Activated naive CD8-positive, alpha-beta T cell treated with anti-CD3 and anti-CD28 coated beads, Interleukin-2, amount 50 U/mL, for 24 hours (primary cell): ENCODE results near the gene THADA.

Experiments
- ATAC-seq: fragments of 150-1000 bp; cut with Tn5 transposase; one replicate; pipeline ENCODE4 v1.10.0; 2021
- DNase-seq: peaks from one replicate; pipeline ENCODE4 v3.0.0; 2021
- H3K27ac Mint-ChIP-seq: one replicate; pipeline ENCODE4 v1.8.0; 2021; ENCODE audit warnings: mild to moderate bottlenecking, mixed read lengths
- H3K27me3 Mint-ChIP-seq: one replicate; pipeline ENCODE4 v1.8.0; 2021; ENCODE audit warnings: mixed read lengths
- H3K36me3 Mint-ChIP-seq: one replicate; pipeline ENCODE4 v1.8.0; 2021; ENCODE audit warnings: low read depth, mixed read lengths
- H3K4me1 Mint-ChIP-seq: one replicate; pipeline ENCODE4 v1.8.0; 2021; ENCODE audit warnings: mixed read lengths
- H3K4me3 Mint-ChIP-seq: one replicate; pipeline ENCODE4 v1.8.0; 2021; ENCODE audit warnings: mild to moderate bottlenecking, moderate library complexity, mixed read lengths
- H3K9me3 Mint-ChIP-seq: one replicate; pipeline ENCODE4 v1.8.0; 2021; ENCODE audit warnings: mixed read lengths

The THADA gene

GRCh38 chr2:43276962-43277391 is 318.9 kb downstream of the THADA start:
- H3K27me3 Mint-ChIP-seq: no peaks in the 10 kb centered on the region
- ATAC-seq (no peak), DNase-seq (no peak)
- peaks cover 23% of the 10 kb centered on the region for H3K36me3 Mint-ChIP-seq
- H3K9me3 Mint-ChIP-seq: no peaks in the 10 kb centered on the region
- H3K4me3 Mint-ChIP-seq: no peak overlapping the region
- peaks cover 16% of the 10 kb centered on the region for H3K4me1 Mint-ChIP-seq
- H3K27ac Mint-ChIP-seq: peak overlapping the region; percentile 35

GRCh38 chr2:43276266-43276941 is 319.4 kb downstream of the THADA start:
- DNase-seq (no peak), ATAC-seq (no peak)
- H3K9me3 Mint-ChIP-seq: no peaks in the 10 kb centered on the region
- no peak overlapping the region for H3K27ac Mint-ChIP-seq
- H3K36me3 Mint-ChIP-seq: peaks cover 22% of the 10 kb centered on the region
- H3K4me3 Mint-ChIP-seq: no peak overlapping the region
- no peaks in the 10 kb centered on the region for H3K27me3 Mint-ChIP-seq
- peaks cover 16% of the 10 kb centered on the region for H3K4me1 Mint-ChIP-seq

GRCh38 chr2:43274721-43275120 is 321.1 kb downstream of the THADA start:
- ATAC-seq (no peak), DNase-seq (no peak)
- peaks cover 23% of the 10 kb centered on the region for H3K4me1 Mint-ChIP-seq
- H3K36me3 Mint-ChIP-seq: peaks cover 17% of the 10 kb centered on the region
- H3K9me3 Mint-ChIP-seq: no peaks in the 10 kb centered on the region
- no peak overlapping the region for H3K4me3 Mint-ChIP-seq
- no peak overlapping the region for H3K27ac Mint-ChIP-seq
- no peaks in the 10 kb centered on the region for H3K27me3 Mint-ChIP-seq

GRCh38 chr2:43274055-43274454 is 321.8 kb downstream of the THADA start:
- Mint-ChIP-seq H3K36me3 (peaks cover 17% of the 10 kb centered on the region), H3K4me3 (no peak overlapping the region), H3K4me1 (peaks cover 26% of the 10 kb centered on the region), H3K9me3 (no peaks in the 10 kb centered on the region), H3K27ac (no peak overlapping the region), H3K27me3 (no peaks in the 10 kb centered on the region)
- no peak for ATAC-seq
- no peak for DNase-seq

DNA sequence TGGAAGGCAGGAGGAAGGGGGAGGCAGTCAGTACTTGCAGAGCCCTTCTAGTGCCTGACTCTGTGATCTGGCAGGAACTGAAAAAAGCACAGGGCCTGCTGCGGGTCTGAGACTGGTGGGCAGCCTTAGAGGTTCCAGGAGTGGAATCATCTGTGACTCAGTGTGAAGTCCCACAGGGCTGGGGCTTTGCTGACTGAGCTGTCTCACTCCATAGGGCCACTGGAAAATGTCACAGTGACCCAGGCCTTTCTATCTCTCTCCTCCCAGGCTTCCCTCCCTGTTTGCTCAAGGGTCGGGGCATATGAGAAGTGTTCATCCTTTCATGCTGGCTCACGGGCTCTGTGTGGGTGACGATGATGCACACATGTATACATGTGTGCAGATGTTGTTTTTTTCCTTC is 322.3 kb downstream of the THADA start:
- DNase-seq (peak; percentile 18), ATAC-seq (peak; percentile 96)
- Mint-ChIP-seq H3K36me3 (peaks cover 17% of the 10 kb centered on the region), H3K4me1 (peaks cover 26% of the 10 kb centered on the region), H3K4me3 (no peak overlapping the region), H3K27me3 (no peaks in the 10 kb centered on the region), H3K9me3 (no peaks in the 10 kb centered on the region), H3K27ac (no peak overlapping the region)

- no peak overlapping the region for H3K4me3 Mint-ChIP-seq
- no peak for DNase-seq
These were observed 324.8 kb downstream of the THADA start for GRCh38 chr2:43270930-43271615.

GRCh38 chr2:43270461-43270860 is 325.4 kb downstream of the THADA start:
- Mint-ChIP-seq H3K9me3 (no peaks in the 10 kb centered on the region), H3K27ac (no peak overlapping the region), H3K27me3 (no peaks in the 10 kb centered on the region), H3K4me3 (no peak overlapping the region), H3K4me1 (peaks cover 26% of the 10 kb centered on the region), H3K36me3 (peaks cover 14% of the 10 kb centered on the region)
- no peak for ATAC-seq
- DNase-seq: no peak

More at GRCh38 chr2:43270930-43271615, 324.8 kb downstream of the THADA start:
- peaks cover 26% of the 10 kb centered on the region for H3K4me1 Mint-ChIP-seq
- ATAC-seq: no peak
- H3K27ac Mint-ChIP-seq: no peak overlapping the region
- peaks cover 14% of the 10 kb centered on the region for H3K36me3 Mint-ChIP-seq
- H3K27me3 Mint-ChIP-seq: no peaks in the 10 kb centered on the region
- H3K9me3 Mint-ChIP-seq: no peaks in the 10 kb centered on the region

DNA sequence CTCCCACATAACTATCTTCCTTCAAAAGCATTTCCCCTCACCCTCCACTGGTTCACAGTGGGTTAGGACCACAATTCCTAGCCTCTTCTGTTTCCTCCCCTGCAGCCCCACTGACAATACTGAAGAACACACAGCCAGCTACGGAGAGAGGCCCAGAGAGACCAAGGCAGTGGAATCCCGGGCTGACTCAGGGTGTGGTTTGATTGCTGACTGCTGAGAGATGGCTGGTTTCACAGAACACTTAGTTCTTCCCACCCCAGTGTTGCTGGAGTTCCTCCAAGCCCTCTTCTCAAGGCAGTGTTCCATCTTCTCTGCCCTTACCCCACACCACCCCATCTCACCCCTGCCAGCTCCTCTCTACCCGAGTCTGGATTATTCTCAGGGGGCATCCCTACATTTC is 326.1 kb downstream of the THADA start:
- H3K4me1 Mint-ChIP-seq: peaks cover 26% of the 10 kb centered on the region
- H3K4me3 Mint-ChIP-seq: no peak overlapping the region
- H3K9me3 Mint-ChIP-seq: no peaks in the 10 kb centered on the region
- H3K27me3 Mint-ChIP-seq: no peaks in the 10 kb centered on the region
- DNase-seq (no peak), ATAC-seq (peak; percentile 20)
- peak overlapping the region; percentile 59 for H3K27ac Mint-ChIP-seq
- peaks cover 14% of the 10 kb centered on the region for H3K36me3 Mint-ChIP-seq

GRCh38 chr2:43269074-43269572 is 326.7 kb downstream of the THADA start:
- H3K27ac Mint-ChIP-seq: no peak overlapping the region
- H3K4me1 Mint-ChIP-seq: peaks cover 22% of the 10 kb centered on the region
- no peaks in the 10 kb centered on the region for H3K27me3 Mint-ChIP-seq
- H3K4me3 Mint-ChIP-seq: no peak overlapping the region
- ATAC-seq (no peak), DNase-seq (no peak)
- peaks cover 11% of the 10 kb centered on the region for H3K36me3 Mint-ChIP-seq
- H3K9me3 Mint-ChIP-seq: no peaks in the 10 kb centered on the region

DNA sequence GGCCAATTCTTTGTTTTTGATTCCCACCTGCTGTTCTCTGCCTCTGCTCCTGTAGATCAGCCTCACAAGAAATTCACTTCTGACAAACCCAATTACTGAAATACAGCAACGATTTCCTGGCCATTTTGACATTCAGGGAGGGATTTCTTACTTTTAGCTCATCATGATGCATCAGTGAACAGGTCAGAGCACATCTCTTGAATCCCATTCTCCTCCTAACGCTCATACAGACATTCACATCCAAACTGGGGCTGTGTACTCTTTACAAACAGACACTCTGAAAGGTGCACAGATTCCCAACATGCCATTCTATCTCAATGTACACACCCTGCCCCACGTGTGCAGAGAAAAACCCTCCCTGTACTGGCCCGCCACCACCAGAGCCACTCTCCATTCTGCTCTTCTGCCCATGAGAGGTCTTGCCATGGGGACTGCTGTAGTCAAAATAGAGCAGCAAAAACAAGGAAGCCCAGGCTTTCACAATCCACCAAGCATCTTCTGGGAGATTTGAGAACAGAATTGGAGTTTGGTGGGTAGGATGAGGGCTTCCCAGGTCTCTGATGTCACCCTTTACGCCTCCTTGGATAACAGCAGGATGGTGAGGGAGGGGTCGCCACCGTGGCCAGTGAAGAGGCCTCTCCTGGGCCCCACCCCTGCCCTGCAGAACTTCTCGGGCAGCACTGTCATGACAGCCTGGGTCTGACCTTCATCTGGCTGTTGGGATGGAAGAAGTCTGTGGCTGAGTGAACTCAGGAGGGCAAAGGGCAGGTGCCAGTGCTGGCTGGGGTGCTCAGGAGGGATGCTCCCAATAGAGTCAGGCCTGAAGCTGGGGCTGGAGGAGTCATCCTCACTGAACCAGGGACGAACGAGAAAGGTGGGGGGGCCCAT is 327.5 kb downstream of the THADA start:
- DNase-seq: no peak
- Mint-ChIP-seq H3K36me3 (peaks cover 11% of the 10 kb centered on the region), H3K4me3 (no peak overlapping the region), H3K27me3 (no peaks in the 10 kb centered on the region), H3K27ac (no peak overlapping the region), H3K9me3 (no peaks in the 10 kb centered on the region), H3K4me1 (peaks cover 15% of the 10 kb centered on the region)
- no peak for ATAC-seq

DNA sequence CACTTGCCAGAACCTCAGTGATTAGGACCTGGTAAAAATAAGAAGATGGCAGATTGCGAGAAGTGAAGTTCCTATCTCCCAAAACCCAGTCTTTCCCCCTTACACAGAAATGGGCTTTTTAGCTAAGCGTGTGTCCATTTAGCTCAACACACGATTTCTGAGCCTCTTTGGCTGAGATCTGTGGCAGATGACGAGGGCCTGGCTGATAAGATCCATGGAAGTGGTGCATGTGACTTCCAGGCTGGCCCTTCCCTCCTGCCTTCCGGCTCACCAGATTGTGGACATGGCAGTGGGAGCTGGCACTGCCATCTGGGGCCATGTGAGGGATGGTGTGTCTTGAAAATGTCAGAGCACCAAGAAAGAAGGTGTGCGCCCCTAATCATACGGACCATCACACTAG is 328.5 kb downstream of the THADA start:
- Mint-ChIP-seq H3K4me3 (no peak overlapping the region), H3K27ac (no peak overlapping the region), H3K36me3 (peaks cover 16% of the 10 kb centered on the region), H3K27me3 (no peaks in the 10 kb centered on the region), H3K4me1 (peaks cover 12% of the 10 kb centered on the region), H3K9me3 (no peaks in the 10 kb centered on the region)
- ATAC-seq (no peak), DNase-seq (no peak)

GRCh38 chr2:43266711-43267111 is 329.1 kb downstream of the THADA start:
- ATAC-seq (no peak), DNase-seq (no peak)
- H3K36me3 Mint-ChIP-seq: peaks cover 15% of the 10 kb centered on the region
- peaks cover 9% of the 10 kb centered on the region for H3K4me1 Mint-ChIP-seq
- H3K4me3 Mint-ChIP-seq: no peak overlapping the region
- H3K9me3 Mint-ChIP-seq: no peaks in the 10 kb centered on the region
- no peaks in the 10 kb centered on the region for H3K27me3 Mint-ChIP-seq
- H3K27ac Mint-ChIP-seq: no peak overlapping the region

DNA sequence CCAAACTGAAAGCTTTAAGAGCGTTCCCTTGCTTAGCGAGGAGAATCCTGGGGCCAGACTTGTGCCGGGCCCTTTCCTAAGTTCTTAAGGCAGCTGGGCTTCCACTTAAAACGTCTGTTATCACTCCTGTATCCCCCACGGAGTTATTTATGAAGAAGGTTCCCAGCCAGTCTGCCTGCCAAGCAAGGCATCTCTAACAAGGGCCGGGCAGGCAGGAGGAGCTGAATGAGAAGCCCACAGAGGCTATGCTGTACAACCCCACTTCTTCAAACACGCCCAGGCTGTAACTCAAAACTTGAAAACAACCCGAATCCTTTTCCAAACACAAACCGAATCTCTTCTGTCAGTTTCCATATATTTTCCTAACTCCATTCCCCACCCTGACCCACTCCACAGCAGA is 330.4 kb downstream of the THADA start:
- Mint-ChIP-seq H3K9me3 (no peaks in the 10 kb centered on the region), H3K36me3 (peaks cover 11% of the 10 kb centered on the region), H3K27ac (no peak overlapping the region), H3K4me3 (no peak overlapping the region), H3K27me3 (no peaks in the 10 kb centered on the region), H3K4me1 (peaks cover 9% of the 10 kb centered on the region)
- no peak for ATAC-seq
- DNase-seq: no peak

DNA sequence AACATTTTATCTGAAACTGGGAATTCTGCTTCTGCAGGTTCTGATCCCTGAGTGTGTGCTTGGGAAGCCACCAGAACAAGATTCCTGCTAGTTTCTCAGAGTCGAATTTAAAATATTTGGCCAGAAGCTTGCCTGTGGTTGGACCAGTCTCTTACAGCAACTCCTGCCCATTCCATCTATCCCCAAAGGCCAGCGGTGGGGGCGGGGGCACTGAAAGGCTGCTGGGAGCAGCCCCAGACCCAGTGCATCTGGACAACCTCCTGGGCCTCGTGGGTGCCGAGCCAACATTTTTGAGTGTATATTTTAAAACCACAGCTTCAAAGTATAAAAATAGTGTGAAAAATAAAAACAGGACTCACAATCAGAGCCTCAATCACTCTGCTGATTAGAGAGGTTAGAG is 330.8 kb downstream of the THADA start:
- DNase-seq: no peak
- Mint-ChIP-seq H3K27ac (no peak overlapping the region), H3K4me1 (peaks cover 5% of the 10 kb centered on the region), H3K27me3 (no peaks in the 10 kb centered on the region), H3K9me3 (no peaks in the 10 kb centered on the region), H3K4me3 (no peak overlapping the region), H3K36me3 (peaks cover 11% of the 10 kb centered on the region)
- ATAC-seq: no peak
